HepG2 (cell line): ENCODE data around the gene MED25. TPM values are rescaled to one million over a fixed set of nuclear protein-coding genes. Genes with fewer than 3 reads are reported as not detected.
A peak's percentile ranks its signal among the peaks of the same experiment; 100 is the strongest.

Experiments used
- CEBPB ChIP-seq: IDR thresholded peaks from 2 replicates; pipeline ENCODE4 v1.6.1; 2011; ENCODE audit warnings: low read depth, low read length, improper control_type of control experiment, borderline replicate concordance
- FOSL1 ChIP-seq: sonication (generic); formaldehyde crosslinking; IDR thresholded peaks from 2 replicates; pipeline ENCODE4 v1.9.0; 2021; ENCODE audit warnings: missing genetic modification reagents, borderline replicate concordance
- GLI4 ChIP-seq: sonication (generic); formaldehyde crosslinking; IDR thresholded peaks from 2 replicates; pipeline ENCODE4 v1.5.1; 2020; ENCODE audit warnings: missing genetic modification reagents, mild to moderate bottlenecking, moderate library complexity, borderline replicate concordance
- JUND ChIP-seq: sonication (generic); formaldehyde crosslinking; IDR thresholded peaks from 2 replicates; pipeline ENCODE4 v1.8.0; 2022; ENCODE audit warnings: mild to moderate bottlenecking, missing genetic modification reagents
- KMT2B ChIP-seq: IDR thresholded peaks from 2 replicates; pipeline ENCODE4 v1.6.1; 2016; ENCODE audit warnings: missing genetic modification reagents, missing compliant biosample characterization
- MAFF ChIP-seq: IDR thresholded peaks from 2 replicates; pipeline ENCODE4 v1.6.1; 2011; ENCODE audit warnings: low read depth, low read length, improper control_type of control experiment
- NCOA1 ChIP-seq: sonication (generic); formaldehyde crosslinking; IDR thresholded peaks from 2 replicates; pipeline ENCODE4 v1.9.0; 2021; ENCODE audit warnings: missing genetic modification reagents
- NFE2L2 ChIP-seq: fragments of 150-350 bp; IDR thresholded peaks from 2 replicates; pipeline ENCODE4 v1.6.1; 2014; ENCODE audit warnings: low read length
- POLR2AphosphoS5 ChIP-seq: IDR thresholded peaks from 2 replicates; pipeline ENCODE4 v1.6.1; 2012; ENCODE audit warnings: low read depth, low read length
- RFX1 ChIP-seq: fragments of 450-650 bp; IDR thresholded peaks from 2 replicates; pipeline ENCODE4 v1.6.1; 2017
- SALL2 ChIP-seq: sonication (generic); formaldehyde crosslinking; IDR thresholded peaks from 2 replicates; pipeline ENCODE4 v1.8.1; 2023; ENCODE audit warnings: mild to moderate bottlenecking, missing genetic modification reagents, inconsistent platforms
- SMAD9 ChIP-seq: sonication (generic); formaldehyde crosslinking; IDR thresholded peaks from 2 replicates; pipeline ENCODE4 v1.5.1; 2020; ENCODE audit warnings: mild to moderate bottlenecking, missing genetic modification reagents
- TCF7 ChIP-seq: sonication (generic); IDR thresholded peaks from 2 replicates; pipeline ENCODE4 v1.6.1; 2016; ENCODE audit warnings: antibody characterized with exemption, low read depth
- ZNF34 ChIP-seq: sonication (generic); formaldehyde crosslinking; IDR thresholded peaks from 2 replicates; pipeline ENCODE4 v1.4.0; 2020; ENCODE audit warnings: mild to moderate bottlenecking, missing genetic modification reagents, borderline replicate concordance
- polyA plus RNA-seq, 8 experiments: library from polyadenylated mRNA; depleted of rRNA in 3 of 8; stranded (reverse) in 7 of 8; unstranded in 1 of 8; fragments of >200 nt; fragmentation: Illumina TruSeq in 4 of 8; extraction: Trizol in 4 of 8; gene quantifications; 2 replicates each; pipeline versions ENCODE4 v1.2.1 to v1.2.3, GENCODE V29; 2011 to 2016; ENCODE audit warnings: low read depth in 4 of 8, missing spikeins in 1 of 8, mixed read lengths in 1 of 8; ENCODE audit not compliant: insufficient read depth in 1 of 8
- total RNA-seq, 5 experiments: library from RNA; depleted of rRNA; stranded (reverse); fragments of >200 nt; fragmentation: Illumina TruSeq; extraction: Trizol; gene quantifications; 2 replicates each; pipeline ENCODE4 v1.2.3, GENCODE V29; 2016; ENCODE audit warnings: low read depth in 1 of 5
- TF ChIP-seq, protein P1 (sequence below): sonication (generic); formaldehyde crosslinking; IDR thresholded peaks from 2 replicates; pipeline ENCODE4 v1.5.0; 2020; ENCODE audit warnings: missing genetic modification reagents
- TF ChIP-seq, protein P2 (sequence below): sonication (generic); formaldehyde crosslinking; IDR thresholded peaks from 2 replicates; pipeline ENCODE4 v1.4.0; 2020; ENCODE audit warnings: missing genetic modification reagents
- TF ChIP-seq, protein P3 (sequence below): IDR thresholded peaks from 2 replicates; pipeline ENCODE4 v1.6.1; 2016; ENCODE audit warnings: control low read depth
- TF ChIP-seq, protein P4 (sequence below): sonication (generic); formaldehyde crosslinking; IDR thresholded peaks from 2 replicates; pipeline ENCODE4 v1.4.0; 2020; ENCODE audit warnings: mild to moderate bottlenecking, low read depth, missing genetic modification reagents
- TF ChIP-seq, protein P5 (sequence below): sonication (generic); formaldehyde crosslinking; IDR thresholded peaks from 2 replicates; pipeline ENCODE4 v1.9.0; 2021; ENCODE audit warnings: missing genetic modification reagents, borderline replicate concordance

The MED25 gene
- total and polyA plus RNA-seq, 2 of the 13 experiments (the other 11 are each of a cell fraction or from before 2014, with no cell fraction given) = 11.1 to 15.1 TPM

DNA sequence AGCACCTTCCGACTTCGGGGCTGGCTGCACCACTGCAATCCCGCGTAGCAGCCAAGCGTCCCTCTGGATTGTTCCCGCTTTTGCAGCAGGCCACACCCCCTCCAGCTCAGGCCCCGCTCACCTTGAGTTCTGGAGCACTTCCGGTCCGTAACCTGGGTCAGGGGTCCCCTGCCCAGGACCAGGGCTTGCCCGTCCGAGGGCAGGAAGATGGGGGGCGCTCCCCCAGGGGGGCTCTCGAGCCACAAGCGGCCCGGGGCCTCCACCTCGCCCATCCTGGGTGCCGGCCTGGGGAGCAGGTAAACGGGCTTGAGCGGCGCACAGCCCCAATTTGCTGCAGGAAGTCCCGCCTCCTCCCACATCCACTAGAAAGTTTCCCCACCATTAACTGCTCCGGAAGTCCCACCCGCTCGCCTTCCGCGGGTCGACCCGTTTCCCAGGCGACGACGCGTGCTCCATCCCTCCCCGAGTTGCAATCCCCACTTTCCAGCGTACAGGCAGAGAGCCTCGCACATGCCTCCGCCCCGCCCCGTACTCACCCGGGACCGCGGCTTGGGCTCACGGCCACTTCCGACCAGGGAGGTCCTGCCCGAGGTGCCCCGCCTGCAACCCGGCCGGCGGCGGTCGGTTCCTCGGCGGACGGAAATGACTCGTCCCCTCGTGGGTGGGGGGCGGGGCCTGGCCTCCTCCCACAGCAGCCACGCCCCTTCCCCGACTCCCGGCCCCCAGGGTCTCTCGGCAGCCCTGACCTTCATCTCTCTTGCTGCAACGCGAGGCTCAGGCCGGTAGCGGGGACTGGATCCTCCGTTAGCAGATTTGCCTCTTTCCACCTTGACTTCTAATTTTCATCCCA lies 49.1 kb downstream of the MED25 start, which contains the start of gene PNKP (continued):
- no peak for TF ChIP-seq NCOA1 (CRISPR knock-in tag)
- TF ChIP-seq RFX1 = peak; percentile 81
- TF ChIP-seq KMT2B (CRISPR knock-in tag) = no peak; the same call in 1 of the 2 replicates
- no peak for TF ChIP-seq MAFF
- no peak for TF ChIP-seq SALL2 (CRISPR knock-in tag)
- TF ChIP-seq NFE2L2 = no peak
- TF ChIP-seq FOSL1 (CRISPR knock-in tag) = no peak; the same call in 1 of the 2 replicates
- TF ChIP-seq SMAD9 (CRISPR knock-in tag) = 0 out of 2 replicates have a peak, but pooled peaks have one; percentile 20
- TF ChIP-seq JUND (CRISPR knock-in tag) = no peak
- TF ChIP-seq, protein P1, sequence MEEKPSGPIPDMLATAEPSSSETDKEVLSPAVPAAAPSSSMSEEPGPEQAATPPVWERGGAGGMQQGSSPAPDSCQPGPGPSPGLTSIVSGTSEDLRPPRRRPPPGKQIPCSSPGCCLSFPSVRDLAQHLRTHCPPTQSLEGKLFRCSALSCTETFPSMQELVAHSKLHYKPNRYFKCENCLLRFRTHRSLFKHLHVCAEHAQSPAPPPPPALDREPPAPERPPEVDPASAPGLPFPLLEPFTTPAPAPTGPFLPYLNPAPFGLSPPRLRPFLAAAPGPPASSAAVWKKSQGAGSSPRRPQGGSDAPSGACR (CRISPR knock-in tag) = peak; percentile 21; the same call in 1 of the 2 replicates
- TF ChIP-seq CEBPB = no peak
- TF ChIP-seq, protein P2, sequence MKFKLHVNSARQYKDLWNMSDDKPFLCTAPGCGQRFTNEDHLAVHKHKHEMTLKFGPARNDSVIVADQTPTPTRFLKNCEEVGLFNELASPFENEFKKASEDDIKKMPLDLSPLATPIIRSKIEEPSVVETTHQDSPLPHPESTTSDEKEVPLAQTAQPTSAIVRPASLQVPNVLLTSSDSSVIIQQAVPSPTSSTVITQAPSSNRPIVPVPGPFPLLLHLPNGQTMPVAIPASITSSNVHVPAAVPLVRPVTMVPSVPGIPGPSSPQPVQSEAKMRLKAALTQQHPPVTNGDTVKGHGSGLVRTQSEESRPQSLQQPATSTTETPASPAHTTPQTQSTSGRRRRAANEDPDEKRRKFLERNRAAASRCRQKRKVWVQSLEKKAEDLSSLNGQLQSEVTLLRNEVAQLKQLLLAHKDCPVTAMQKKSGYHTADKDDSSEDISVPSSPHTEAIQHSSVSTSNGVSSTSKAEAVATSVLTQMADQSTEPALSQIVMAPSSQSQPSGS (CRISPR knock-in tag) = no peak; the same call in 1 of the 2 replicates
- TF ChIP-seq, protein P3, sequence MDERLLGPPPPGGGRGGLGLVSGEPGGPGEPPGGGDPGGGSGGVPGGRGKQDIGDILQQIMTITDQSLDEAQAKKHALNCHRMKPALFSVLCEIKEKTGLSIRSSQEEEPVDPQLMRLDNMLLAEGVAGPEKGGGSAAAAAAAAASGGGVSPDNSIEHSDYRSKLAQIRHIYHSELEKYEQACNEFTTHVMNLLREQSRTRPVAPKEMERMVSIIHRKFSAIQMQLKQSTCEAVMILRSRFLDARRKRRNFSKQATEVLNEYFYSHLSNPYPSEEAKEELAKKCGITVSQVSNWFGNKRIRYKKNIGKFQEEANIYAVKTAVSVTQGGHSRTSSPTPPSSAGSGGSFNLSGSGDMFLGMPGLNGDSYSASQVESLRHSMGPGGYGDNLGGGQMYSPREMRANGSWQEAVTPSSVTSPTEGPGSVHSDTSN (CRISPR knock-in tag) = no peak
- peak; percentile 82 for TF ChIP-seq POLR2AphosphoS5
- TF ChIP-seq, protein P4, sequence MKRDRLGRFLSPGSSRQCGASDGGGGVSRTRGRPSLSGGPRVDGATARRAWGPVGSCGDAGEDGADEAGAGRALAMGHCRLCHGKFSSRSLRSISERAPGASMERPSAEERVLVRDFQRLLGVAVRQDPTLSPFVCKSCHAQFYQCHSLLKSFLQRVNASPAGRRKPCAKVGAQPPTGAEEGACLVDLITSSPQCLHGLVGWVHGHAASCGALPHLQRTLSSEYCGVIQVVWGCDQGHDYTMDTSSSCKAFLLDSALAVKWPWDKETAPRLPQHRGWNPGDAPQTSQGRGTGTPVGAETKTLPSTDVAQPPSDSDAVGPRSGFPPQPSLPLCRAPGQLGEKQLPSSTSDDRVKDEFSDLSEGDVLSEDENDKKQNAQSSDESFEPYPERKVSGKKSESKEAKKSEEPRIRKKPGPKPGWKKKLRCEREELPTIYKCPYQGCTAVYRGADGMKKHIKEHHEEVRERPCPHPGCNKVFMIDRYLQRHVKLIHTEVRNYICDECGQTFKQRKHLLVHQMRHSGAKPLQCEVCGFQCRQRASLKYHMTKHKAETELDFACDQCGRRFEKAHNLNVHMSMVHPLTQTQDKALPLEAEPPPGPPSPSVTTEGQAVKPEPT (CRISPR knock-in tag) = no peak
- TF ChIP-seq ZNF34 = no peak
- TF ChIP-seq, protein P5, sequence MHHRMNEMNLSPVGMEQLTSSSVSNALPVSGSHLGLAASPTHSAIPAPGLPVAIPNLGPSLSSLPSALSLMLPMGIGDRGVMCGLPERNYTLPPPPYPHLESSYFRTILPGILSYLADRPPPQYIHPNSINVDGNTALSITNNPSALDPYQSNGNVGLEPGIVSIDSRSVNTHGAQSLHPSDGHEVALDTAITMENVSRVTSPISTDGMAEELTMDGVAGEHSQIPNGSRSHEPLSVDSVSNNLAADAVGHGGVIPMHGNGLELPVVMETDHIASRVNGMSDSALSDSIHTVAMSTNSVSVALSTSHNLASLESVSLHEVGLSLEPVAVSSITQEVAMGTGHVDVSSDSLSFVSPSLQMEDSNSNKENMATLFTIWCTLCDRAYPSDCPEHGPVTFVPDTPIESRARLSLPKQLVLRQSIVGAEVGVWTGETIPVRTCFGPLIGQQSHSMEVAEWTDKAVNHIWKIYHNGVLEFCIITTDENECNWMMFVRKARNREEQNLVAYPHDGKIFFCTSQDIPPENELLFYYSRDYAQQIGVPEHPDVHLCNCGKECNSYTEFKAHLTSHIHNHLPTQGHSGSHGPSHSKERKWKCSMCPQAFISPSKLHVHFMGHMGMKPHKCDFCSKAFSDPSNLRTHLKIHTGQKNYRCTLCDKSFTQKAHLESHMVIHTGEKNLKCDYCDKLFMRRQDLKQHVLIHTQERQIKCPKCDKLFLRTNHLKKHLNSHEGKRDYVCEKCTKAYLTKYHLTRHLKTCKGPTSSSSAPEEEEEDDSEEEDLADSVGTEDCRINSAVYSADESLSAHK = no peak
- TF ChIP-seq TCF7 = no peak
- peak; percentile 71; the same call in 1 of the 2 replicates for TF ChIP-seq GLI4
